Measurements from ENCODE around the gene GRK4. TPM values are rescaled to one million over a fixed set of nuclear protein-coding genes. Genes with fewer than 3 reads are reported as not detected.

The GRK4 gene
- total and polyA plus RNA-seq, 10 of the 15 experiments (the other 5 are each of a cell fraction or from before 2014, with no cell fraction given): 1.1 to 4.0 (median 2.5) TPM

GRCh38 chr4:3082925-3083515 lies 119.6 kb downstream of the GRK4 start:
- 0 out of 2 replicates have a peak overlapping the region, but pooled peaks have one; percentile 7 for H3K9ac ChIP-seq (ENCODE audit: control insufficient read depth, insufficient read depth, low read length)
- ATAC-seq: peak; percentile 2; the same call in 1 of the 3 replicates
- TF ChIP-seq HSF1 (IDR thresholded peaks at IDR 0.05; ENCODE audit: low read depth, low read length) (no peak), MLLT1 (IDR thresholded peaks at IDR 0.05) (peak; percentile 52; the same call in 1 of the 2 replicates)
- no peak for DNase-seq (ENCODE audit: low read depth, low spot score)
- intact Hi-C loops (cut with micrococcal nuclease; ENCODE audit: unreplicated experiment): no loop called here
- WGBS (ENCODE audit: insufficient coverage, insufficient replicate concordance, low lambda C conversion rate, missing lambda C conversion rate): 88% methylated on average over 6 of the region's 6 CpGs
- no peaks in the 10 kb centered on the region for H3K9me3 ChIP-seq (replicated peaks; ENCODE audit: control insufficient read depth, insufficient read depth, low read length)
- SMC1A ChIA-PET (ENCODE audit: uncharacterized antibody, unreplicated experiment): interaction anchor here (0.6 to 0.9 kb wide), 2 partner anchors 14 to 25 kb away, joined by 3 to 5 read pairs; no protein-coding TSS in a partner anchor
- BruUV-seq (replicated peaks): no TSS peak
- POLR2A ChIA-PET: interaction anchor here (0.5 to 2.0 kb wide), 5 partner anchors 8 to 67 kb away, joined by 3 to 7 read pairs (median 3); partner anchors contain the start of genes HTT and HTT-AS
- peaks cover 54% of the 10 kb centered on the region for H3K4me1 ChIP-seq (ENCODE audit: control insufficient read depth, insufficient read depth, low read length)
- no peak overlapping the region for H2AFZ ChIP-seq (ENCODE audit: control insufficient read depth, low read depth, low read length)
- H4K20me1 ChIP-seq (ENCODE audit: control insufficient read depth, insufficient read depth): no peaks in the 10 kb centered on the region
- H3K36me3 ChIP-seq (ENCODE audit: control insufficient read depth in 2 of 2, insufficient read depth in 2 of 2, low read length in 1 of 2): peaks cover 3 to 14% of the 10 kb centered on the region in 2 experiments
- H3K27me3 ChIP-seq (replicated peaks in 1 of 2; ENCODE audit: control insufficient read depth in 2 of 2, insufficient read depth in 2 of 2, low read length in 1 of 2): no peaks in the 10 kb centered on the region
- peak overlapping the region; percentile 42; the same call in 1 of the 2 replicates for H3K4me3 ChIP-seq
- CTCF ChIA-PET: interaction anchor here (1.0 to 1.9 kb wide), 5 partner anchors 22 to 134 kb away, joined by 3 to 8 read pairs (median 5); no protein-coding TSS in a partner anchor
- peaks cover 95% of the 10 kb centered on the region for H3K79me2 ChIP-seq (ENCODE audit: control insufficient read depth, insufficient read depth, low read length)
- H3K4me2 ChIP-seq (ENCODE audit: control insufficient read depth, insufficient read depth): peak overlapping the region; percentile 56
- RAD21 ChIA-PET (ENCODE audit: unreplicated experiment): interaction anchor here (1.5 to 2.3 kb wide), 2 partner anchors 36 to 41 kb away, joined by 4 to 8 read pairs; no protein-coding TSS in a partner anchor
- H3K27ac ChIP-seq (ENCODE audit: control insufficient read depth, insufficient read depth): peak overlapping the region; percentile 61
- in situ Hi-C loops (cut with MboI): loop anchor here (5.0 kb wide), 1 partner anchor 36 kb away; no protein-coding TSS in a partner anchor
- no peak for FAIRE-seq
